22Rv1 (cell line): Measurements from ENCODE around the gene ZNF575.

Source experiments
- CTCF ChIP-seq: fragments of 450-650 bp; IDR thresholded peaks from 2 replicates; pipeline ENCODE4 v1.5.1; 2017; ENCODE audit warnings: mild to moderate bottlenecking
- ZFX ChIP-seq: fragments of 450-650 bp; IDR thresholded peaks from 2 replicates; pipeline ENCODE4 v1.6.1; 2017; ENCODE audit warnings: antibody characterized with exemption, borderline replicate concordance

DNA sequence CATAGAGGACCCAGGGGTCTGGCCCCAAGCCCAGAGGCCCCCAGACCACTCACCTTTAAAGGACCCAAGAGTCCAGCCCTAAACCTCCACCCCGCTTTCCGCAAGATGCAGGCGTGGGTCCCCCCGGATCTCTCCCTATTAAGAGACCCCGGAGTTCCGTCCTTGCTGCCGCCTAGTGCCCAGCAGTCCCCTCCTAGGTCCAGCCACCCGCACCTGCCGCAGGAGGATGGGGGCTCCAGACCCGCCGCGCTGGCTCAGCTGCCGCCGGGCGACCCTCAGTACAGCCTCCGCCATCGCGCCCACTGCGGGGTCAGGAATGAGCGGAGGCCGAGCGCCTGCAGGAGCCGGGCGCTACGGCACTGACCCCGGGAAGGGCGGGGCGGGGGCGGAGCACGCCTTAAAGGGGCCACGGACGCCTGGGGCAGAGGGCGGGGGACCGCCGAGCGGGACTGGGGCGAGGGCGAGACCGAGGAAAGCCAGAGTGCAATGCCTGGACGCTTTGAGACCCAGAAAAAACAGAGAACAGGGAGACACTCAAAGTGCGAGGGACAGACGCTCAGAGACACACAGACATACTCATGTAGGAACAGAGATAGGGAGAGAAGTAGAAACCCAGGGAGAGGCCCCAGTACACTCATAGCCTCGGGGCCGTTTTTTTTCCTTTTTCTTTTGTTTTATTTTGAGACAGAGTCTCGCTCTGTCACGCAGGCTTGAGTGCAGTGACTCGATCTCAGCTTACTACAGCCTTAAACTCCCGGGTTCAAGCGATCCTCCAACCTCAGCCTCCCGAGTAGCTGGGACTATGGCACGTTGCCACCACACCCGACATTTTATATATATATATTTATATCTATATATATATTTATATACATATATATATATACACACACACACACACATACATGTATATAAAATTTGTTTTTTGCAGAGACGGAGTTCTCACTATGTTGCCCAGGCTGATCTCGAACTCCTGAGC, 5.8 kb upstream of the ZNF575 start, which contains the start of gene ETHE1:
- TF ChIP-seq CTCF (no peak), ZFX (no peak)
